Cardiac muscle cell (in vitro differentiated cells and primary cell): Measurements from ENCODE around the gene TRMU. TPM values are rescaled to one million over a fixed set of nuclear protein-coding genes. Genes with fewer than 3 reads are reported as not detected.
A peak's percentile ranks its signal among the peaks of the same experiment; 100 is the strongest.

Experiments
- DNase-seq, 2 donors: peaks; one replicate each; pipeline versions ENCODE4 v3.0.0 to v3.0.0-alpha.2; 2010 to 2017; ENCODE audit warnings: low read depth in 1 of 2, low spot score in 1 of 2
- H3K27ac ChIP-seq: fragments of 200-600 bp; sonication (generic); 2 replicates; pipeline ENCODE4 v1.5.1; 2016
- H3K27me3 ChIP-seq: fragments of 200-600 bp; sonication (generic); 2 replicates; pipeline ENCODE4 v1.6.0; 2016; ENCODE audit warnings: control low read depth
- H3K36me3 ChIP-seq: fragments of 200-600 bp; sonication (generic); 2 replicates; pipeline ENCODE4 v1.5.1; 2016; ENCODE audit warnings: control low read depth
- H3K4me1 ChIP-seq: fragments of 200-600 bp; sonication (generic); 2 replicates; pipeline ENCODE4 v1.8.1; 2017; ENCODE audit warnings: low read depth, mild to moderate bottlenecking, mixed run types
- H3K4me3 ChIP-seq: fragments of 200-600 bp; sonication (generic); 2 replicates; pipeline ENCODE4 v1.5.1; 2016; ENCODE audit warnings: mild to moderate bottlenecking
- H3K9me3 ChIP-seq: fragments of 200-600 bp; sonication (generic); 2 replicates; pipeline ENCODE4 v1.5.1; 2017; ENCODE audit warnings: low read depth, mild to moderate bottlenecking, control low read depth
- polyA plus RNA-seq: library from polyadenylated mRNA; unstranded; fragments of >200 nt; fragmentation: Nextera tagmentation; extraction: Ambion mirVana; gene quantifications from 2 replicates; pipeline ENCODE4 v1.2.1, GENCODE V29; 2016
- total RNA-seq: library from RNA; depleted of rRNA; stranded (reverse); fragments of >200 nt; gene quantifications from 2 replicates; pipeline ENCODE4 v1.2.3, GENCODE V29; 2016
- TF ChIP-seq, protein P1 (sequence below): IDR thresholded peaks from 2 replicates; pipeline ENCODE4 v1.5.1; 2012; ENCODE audit warnings: low read depth, mild to moderate bottlenecking, low read length

TRMU gene
- total and polyA plus RNA-seq, 2 experiments from 2014 or later, result 127 to 130 TPM

DNA sequence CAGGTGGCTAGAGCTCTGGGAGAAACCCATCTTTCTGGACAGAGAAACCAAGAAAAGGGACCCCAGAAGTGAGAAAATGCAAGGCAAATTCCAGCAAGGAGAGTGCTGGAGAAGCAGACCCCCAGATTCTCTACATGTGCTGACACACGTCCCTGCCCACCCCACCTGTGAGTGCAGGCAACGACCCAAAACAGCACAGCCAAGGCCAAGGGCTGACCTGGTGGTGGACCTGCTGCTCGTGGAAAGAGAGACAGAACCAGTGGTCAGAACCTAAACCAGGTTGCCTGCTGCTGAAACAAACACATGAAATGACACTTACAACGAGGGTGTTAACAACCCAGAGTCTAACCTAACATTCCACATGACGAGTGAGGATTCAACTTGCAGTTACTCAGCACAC, 24.6 kb downstream of the TRMU start:
- Histone ChIP-seq H3K4me3 (no peak overlapping the region), H3K4me1 (no peaks in the 10 kb centered on the region), H3K9me3 (no peaks in the 10 kb centered on the region), H3K27me3 (no peaks in the 10 kb centered on the region), H3K27ac (peak overlapping the region; percentile 62), H3K36me3 (peaks cover 9% of the 10 kb centered on the region)
- TF ChIP-seq, protein P1, sequence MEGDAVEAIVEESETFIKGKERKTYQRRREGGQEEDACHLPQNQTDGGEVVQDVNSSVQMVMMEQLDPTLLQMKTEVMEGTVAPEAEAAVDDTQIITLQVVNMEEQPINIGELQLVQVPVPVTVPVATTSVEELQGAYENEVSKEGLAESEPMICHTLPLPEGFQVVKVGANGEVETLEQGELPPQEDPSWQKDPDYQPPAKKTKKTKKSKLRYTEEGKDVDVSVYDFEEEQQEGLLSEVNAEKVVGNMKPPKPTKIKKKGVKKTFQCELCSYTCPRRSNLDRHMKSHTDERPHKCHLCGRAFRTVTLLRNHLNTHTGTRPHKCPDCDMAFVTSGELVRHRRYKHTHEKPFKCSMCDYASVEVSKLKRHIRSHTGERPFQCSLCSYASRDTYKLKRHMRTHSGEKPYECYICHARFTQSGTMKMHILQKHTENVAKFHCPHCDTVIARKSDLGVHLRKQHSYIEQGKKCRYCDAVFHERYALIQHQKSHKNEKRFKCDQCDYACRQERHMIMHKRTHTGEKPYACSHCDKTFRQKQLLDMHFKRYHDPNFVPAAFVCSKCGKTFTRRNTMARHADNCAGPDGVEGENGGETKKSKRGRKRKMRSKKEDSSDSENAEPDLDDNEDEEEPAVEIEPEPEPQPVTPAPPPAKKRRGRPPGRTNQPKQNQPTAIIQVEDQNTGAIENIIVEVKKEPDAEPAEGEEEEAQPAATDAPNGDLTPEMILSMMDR, result no peak
- no peak for DNase-seq

DNA sequence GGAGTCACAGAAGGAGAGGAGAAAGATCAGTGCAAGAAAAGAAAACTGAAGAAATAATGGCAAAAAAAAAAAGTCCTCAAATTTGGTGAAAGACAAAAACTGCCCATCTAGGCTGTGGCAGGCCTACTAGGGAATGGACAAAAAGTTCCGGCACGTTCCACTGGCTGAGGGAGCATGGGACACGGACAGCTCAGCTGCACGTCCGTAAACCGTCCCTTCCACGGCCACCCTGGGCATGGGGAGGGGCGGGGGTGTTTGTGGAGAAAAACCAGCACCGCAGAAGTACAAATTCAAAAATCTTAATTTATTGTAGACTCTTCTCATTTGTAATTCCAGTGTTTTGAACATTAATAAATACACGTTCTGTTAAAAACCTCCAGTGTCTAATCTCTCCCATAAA, 25.4 kb downstream of the TRMU start:
- Histone ChIP-seq H3K27ac (no peak overlapping the region), H3K27me3 (no peaks in the 10 kb centered on the region), H3K9me3 (no peaks in the 10 kb centered on the region), H3K36me3 (peaks cover 11% of the 10 kb centered on the region), H3K4me1 (no peaks in the 10 kb centered on the region), H3K4me3 (no peak overlapping the region)
- no peak for DNase-seq
- TF ChIP-seq, protein P1, result no peak

DNA sequence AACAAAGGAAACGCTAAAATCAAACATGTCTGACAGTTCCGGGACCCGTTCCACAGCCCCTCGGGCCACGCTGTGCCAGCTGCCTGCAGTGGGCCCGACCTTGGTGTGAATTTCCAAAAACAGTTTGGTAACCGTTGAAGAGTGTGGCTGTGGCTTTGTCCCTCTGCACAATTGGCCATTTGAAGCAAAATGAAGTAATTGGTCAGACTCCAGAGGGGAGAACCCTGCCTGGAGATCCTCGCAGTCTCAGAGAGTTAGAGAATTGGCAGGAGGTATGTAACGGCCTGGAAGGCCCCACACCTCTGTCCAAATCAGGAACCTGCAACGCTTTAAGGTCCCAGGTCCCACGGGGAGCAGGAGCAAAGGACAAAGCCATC, 26.3 kb downstream of the TRMU start:
- TF ChIP-seq, protein P1, result no peak
- H3K27ac ChIP-seq, result peak overlapping the region; percentile 48
- peaks cover 6% of the 10 kb centered on the region for H3K36me3 ChIP-seq
- H3K27me3 ChIP-seq, result no peaks in the 10 kb centered on the region
- no peak for DNase-seq
- no peaks in the 10 kb centered on the region for H3K9me3 ChIP-seq
- H3K4me3 ChIP-seq, result no peak overlapping the region
- H3K4me1 ChIP-seq, result no peaks in the 10 kb centered on the region

DNA sequence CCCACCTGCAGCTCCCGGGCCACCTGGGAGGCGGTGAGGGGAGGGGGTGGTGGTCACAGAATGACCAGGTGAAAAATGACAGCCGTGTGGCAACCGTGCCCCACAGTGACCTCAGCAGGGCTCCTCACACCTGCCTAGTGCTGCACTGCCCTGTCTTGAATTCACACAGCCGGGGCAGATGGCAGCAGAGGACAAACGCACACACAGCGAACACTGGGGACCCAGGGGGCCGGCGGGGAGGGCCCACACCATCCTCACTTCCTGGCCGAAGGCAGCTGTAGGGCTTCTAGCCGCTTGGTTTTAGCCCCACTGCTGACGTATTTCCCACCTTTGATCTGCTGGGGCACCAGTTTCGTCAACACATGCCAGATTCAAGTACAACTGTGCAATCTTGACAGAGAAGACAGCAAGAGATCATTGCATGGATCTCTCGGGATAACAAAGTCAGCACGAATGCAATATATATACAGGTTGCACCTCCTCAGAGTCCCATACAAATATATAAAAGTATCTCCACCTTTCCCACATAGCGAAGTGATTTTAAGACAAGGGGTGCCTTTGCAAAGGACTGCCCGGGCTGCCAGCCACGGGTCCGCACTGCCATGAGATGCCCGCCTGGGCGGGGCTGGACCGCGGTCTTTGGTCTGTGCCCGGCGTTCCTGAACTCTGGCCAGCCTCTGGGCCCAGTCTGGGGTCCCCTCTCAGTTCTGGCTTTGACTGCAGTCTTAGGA, 26.9 kb downstream of the TRMU start:
- TF ChIP-seq, protein P1, result no peak
- Histone ChIP-seq H3K4me1 (no peaks in the 10 kb centered on the region), H3K27me3 (no peaks in the 10 kb centered on the region), H3K27ac (peak overlapping the region; percentile 48), H3K4me3 (no peak overlapping the region), H3K9me3 (no peaks in the 10 kb centered on the region), H3K36me3 (peaks cover 6% of the 10 kb centered on the region)
- peak in 1 of 2 donors; percentile 8 for DNase-seq

DNA sequence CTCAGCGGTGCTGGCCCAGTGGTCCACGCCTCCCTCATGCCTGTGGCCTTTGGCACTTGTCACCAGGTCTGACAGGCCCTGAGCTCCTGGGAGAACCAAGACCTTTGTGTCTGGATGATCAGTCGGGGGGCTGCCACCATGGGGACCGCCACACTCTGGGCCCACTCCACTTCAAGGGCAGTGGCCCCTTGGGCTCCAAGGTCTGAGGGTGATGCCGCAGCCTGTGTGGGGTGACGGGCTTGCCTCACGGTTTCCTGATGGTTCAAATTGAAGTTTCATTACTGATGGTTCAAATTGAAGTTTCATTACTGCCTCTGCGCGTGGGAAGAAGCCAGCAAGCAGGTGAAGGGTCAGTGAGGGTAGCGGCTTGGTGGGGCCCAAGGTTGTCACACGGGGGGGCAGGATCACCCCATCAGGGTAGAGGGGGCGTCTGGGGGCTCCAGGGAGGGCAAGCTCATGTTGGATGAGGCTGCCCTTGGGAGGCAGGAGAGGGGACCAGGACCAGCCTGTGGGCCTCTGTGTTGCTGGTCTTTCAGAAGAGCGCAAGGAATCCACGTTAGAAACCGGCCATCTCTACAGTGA, 27.5 kb downstream of the TRMU start:
- no peaks in the 10 kb centered on the region for H3K9me3 ChIP-seq
- TF ChIP-seq, protein P1, result no peak
- H3K36me3 ChIP-seq, result peaks cover 6% of the 10 kb centered on the region
- H3K4me1 ChIP-seq, result no peaks in the 10 kb centered on the region
- H3K27me3 ChIP-seq, result no peaks in the 10 kb centered on the region
- peak overlapping the region; percentile 48 for H3K27ac ChIP-seq
- no peak overlapping the region for H3K4me3 ChIP-seq
- no peak for DNase-seq
